GM12865 (cell line): ENCODE measurements around the gene IL25.
A peak's percentile ranks its signal among the peaks of the same experiment; 100 is the strongest.
"Not testable (repeated sequence)": the region's sequence is repeated elsewhere in the genome, so short reads cannot be mapped to it uniquely, and the experiment has no call there.

Experiments
- DNase-seq: peaks from one replicate; pipeline ENCODE4 v3.0.0; 2010; ENCODE audit warnings: low read depth
- H3K4me3 ChIP-seq: 2 replicates; pipeline ENCODE4 v1.5.1; 2011; ENCODE audit warnings: mild to moderate bottlenecking, low read depth, low read length, control low read depth
- CTCF ChIP-seq: IDR thresholded peaks from 2 replicates; pipeline ENCODE4 v1.5.1; 2011; ENCODE audit warnings: low read length, control low read depth, low read depth, inconsistent platforms; ENCODE audit not compliant: insufficient read depth; ENCODE audit errors: missing control alignments

IL25 gene

GRCh38 chr14:23416801-23417200 lies 44.2 kb downstream of the IL25 start:
- no peak for TF ChIP-seq CTCF
- no peak for DNase-seq
- H3K4me3 ChIP-seq: no peak overlapping the region

- H3K4me3 ChIP-seq, DNase-seq: not testable (repeated sequence)
These were observed 44.7 kb downstream of the IL25 start for GRCh38 chr14:23417269-23417668.

GRCh38 chr14:23418021-23418420 lies 45.4 kb downstream of the IL25 start:
- no peak for DNase-seq
- no peak overlapping the region for H3K4me3 ChIP-seq
- no peak for TF ChIP-seq CTCF

- H3K4me3 ChIP-seq, DNase-seq: not testable (repeated sequence)
These were observed 47.0 kb downstream of the IL25 start for GRCh38 chr14:23419646-23420045.

GRCh38 chr14:23421594-23421993 lies 49.0 kb downstream of the IL25 start:
- no peak overlapping the region for H3K4me3 ChIP-seq
- DNase-seq: peak; percentile 41
- no peak for TF ChIP-seq CTCF

- no peak overlapping the region for H3K4me3 ChIP-seq
- TF ChIP-seq CTCF: no peak
- DNase-seq: no peak
These were observed 51.0 kb downstream of the IL25 start for GRCh38 chr14:23423657-23424056.

- no peak for DNase-seq
- H3K4me3 ChIP-seq: no peak overlapping the region
- TF ChIP-seq CTCF: no peak
These were observed 52.6 kb downstream of the IL25 start for GRCh38 chr14:23425169-23425568.

- peak; percentile 37 for DNase-seq
- not testable (repeated sequence) for H3K4me3 ChIP-seq
These were observed 53.2 kb downstream of the IL25 start for GRCh38 chr14:23425798-23426197.
